PC-3 (cell line): ENCODE measurements around the gene AIFM3.

Experiments used
- EZH2phosphoT487 ChIP-seq: fragments of 300-600 bp; sonication (generic); IDR thresholded peaks from 2 replicates; pipeline ENCODE4 v1.6.1; 2018; ENCODE audit warnings: mild to moderate bottlenecking, antibody characterized with exemption, low read length, borderline replicate concordance
- TF ChIP-seq, protein P1 (sequence below): fragments of 300-600 bp; sonication (generic); conservative IDR thresholded peaks from 2 replicates; pipeline ENCODE4 v1.5.1; 2017; ENCODE audit warnings: antibody characterized with exemption, low read depth, mild to moderate bottlenecking, low read length

GRCh38 chr22:21026783-21027692 is 60.0 kb downstream of the AIFM3 start:
- TF ChIP-seq, protein P1, sequence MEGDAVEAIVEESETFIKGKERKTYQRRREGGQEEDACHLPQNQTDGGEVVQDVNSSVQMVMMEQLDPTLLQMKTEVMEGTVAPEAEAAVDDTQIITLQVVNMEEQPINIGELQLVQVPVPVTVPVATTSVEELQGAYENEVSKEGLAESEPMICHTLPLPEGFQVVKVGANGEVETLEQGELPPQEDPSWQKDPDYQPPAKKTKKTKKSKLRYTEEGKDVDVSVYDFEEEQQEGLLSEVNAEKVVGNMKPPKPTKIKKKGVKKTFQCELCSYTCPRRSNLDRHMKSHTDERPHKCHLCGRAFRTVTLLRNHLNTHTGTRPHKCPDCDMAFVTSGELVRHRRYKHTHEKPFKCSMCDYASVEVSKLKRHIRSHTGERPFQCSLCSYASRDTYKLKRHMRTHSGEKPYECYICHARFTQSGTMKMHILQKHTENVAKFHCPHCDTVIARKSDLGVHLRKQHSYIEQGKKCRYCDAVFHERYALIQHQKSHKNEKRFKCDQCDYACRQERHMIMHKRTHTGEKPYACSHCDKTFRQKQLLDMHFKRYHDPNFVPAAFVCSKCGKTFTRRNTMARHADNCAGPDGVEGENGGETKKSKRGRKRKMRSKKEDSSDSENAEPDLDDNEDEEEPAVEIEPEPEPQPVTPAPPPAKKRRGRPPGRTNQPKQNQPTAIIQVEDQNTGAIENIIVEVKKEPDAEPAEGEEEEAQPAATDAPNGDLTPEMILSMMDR = no peak
- no peak for TF ChIP-seq EZH2phosphoT487
